ENCODE results near the gene CLEC2L. TPM values are rescaled to one million over a fixed set of nuclear protein-coding genes. Genes with fewer than 3 reads are reported as not detected.

The CLEC2L gene
- total and polyA plus RNA-seq, 2 experiments from 2014 or later, result not detected

DNA sequence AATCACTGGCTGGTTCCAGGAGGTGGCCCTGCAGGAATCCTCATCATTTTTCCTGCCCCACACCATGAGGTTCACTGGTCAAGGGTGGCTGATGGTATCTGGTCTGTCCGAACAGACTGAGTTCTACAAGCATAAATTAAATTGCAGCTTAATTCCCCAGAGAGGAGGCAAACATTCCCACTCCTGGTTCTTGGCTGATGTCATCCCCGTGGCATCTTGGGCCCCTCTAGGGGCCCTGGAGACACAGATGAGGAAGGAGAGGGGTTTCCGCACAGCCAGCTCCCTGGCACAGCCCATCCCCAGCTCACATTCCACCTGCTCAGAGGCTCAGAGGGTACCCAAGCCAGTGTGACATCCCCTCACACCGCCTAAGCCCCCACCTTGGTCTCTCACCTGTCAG is 34.7 kb upstream of the CLEC2L start:
- Histone ChIP-seq H3K79me2 (ENCODE audit: insufficient read depth) (no peaks in the 10 kb centered on the region), H4K20me1 (ENCODE audit: insufficient read depth) (no peaks in the 10 kb centered on the region), H3K9me2 (ENCODE audit: insufficient read depth) (no peaks in the 10 kb centered on the region), H2AFZ (no peak overlapping the region), H3K27ac (no peak overlapping the region), H3K9me3 (ENCODE audit: low read depth) (no peaks in the 10 kb centered on the region), H3K4me1 (ENCODE audit: insufficient read depth) (peaks cover 2% of the 10 kb centered on the region; the same call in 1 of the 2 replicates), H3F3A (ENCODE audit: insufficient read depth) (no peaks in the 10 kb centered on the region), H3K4me2 (ENCODE audit: unreplicated experiment) (no peak overlapping the region), H3K27me3 (replicated peaks; ENCODE audit: insufficient read depth) (peaks cover 45% of the 10 kb centered on the region), H3K4me3 (no peak overlapping the region), H3K36me3 (ENCODE audit: low read depth) (no peaks in the 10 kb centered on the region), H3K9ac (no peak overlapping the region)
- DNase-seq, result peak; percentile 20
- 30 to 34% methylated on average over 4 of the region's 4 CpGs for WGBS, 2 experiments (ENCODE audit: low coverage in 1 of 2, low lambda C conversion rate in 2 of 2, missing lambda C conversion rate in 2 of 2)
- in situ Hi-C loops (cut with MboI), result loop anchor here (25.0 kb wide), 1 partner anchor 523 kb away; no protein-coding TSS in a partner anchor
- no peak for TF ChIP-seq EZH2 (IDR thresholded peaks at IDR 0.05; ENCODE audit: insufficient read depth, poor library complexity, severe bottlenecking)
- TF ChIP-seq EZH2phosphoT487 (IDR thresholded peaks at IDR 0.05; ENCODE audit: insufficient read depth, low read depth), result no peak

GRCh38 chr7:139490130-139490529 is 33.4 kb upstream of the CLEC2L start:
- no peaks in the 10 kb centered on the region for H3K9me3 ChIP-seq (ENCODE audit: low read depth)
- H2AFZ ChIP-seq, result no peak overlapping the region
- in situ Hi-C loops (cut with MboI), result loop anchor here (25.0 kb wide), 1 partner anchor 522 kb away; no protein-coding TSS in a partner anchor
- TF ChIP-seq EZH2 (IDR thresholded peaks at IDR 0.05; ENCODE audit: insufficient read depth, poor library complexity, severe bottlenecking) (no peak), EZH2phosphoT487 (IDR thresholded peaks at IDR 0.05; ENCODE audit: insufficient read depth, low read depth) (no peak)
- no peaks in the 10 kb centered on the region for H3F3A ChIP-seq (ENCODE audit: insufficient read depth)
- 46 to 50% methylated on average over 4 to 5 of the region's 5 CpGs for WGBS, 2 experiments (ENCODE audit: low coverage in 1 of 2, low lambda C conversion rate in 2 of 2, missing lambda C conversion rate in 2 of 2)
- no peak for DNase-seq
- no peaks in the 10 kb centered on the region for H3K79me2 ChIP-seq (ENCODE audit: insufficient read depth)
- no peak overlapping the region for H3K4me3 ChIP-seq
- H3K4me2 ChIP-seq (ENCODE audit: unreplicated experiment), result no peak overlapping the region
- H4K20me1 ChIP-seq (ENCODE audit: insufficient read depth), result no peaks in the 10 kb centered on the region
- no peak overlapping the region for H3K9ac ChIP-seq
- H3K27ac ChIP-seq, result no peak overlapping the region
- H3K9me2 ChIP-seq (ENCODE audit: insufficient read depth), result no peaks in the 10 kb centered on the region
- H3K4me1 ChIP-seq (ENCODE audit: insufficient read depth), result no peaks in the 10 kb centered on the region
- H3K27me3 ChIP-seq (replicated peaks; ENCODE audit: insufficient read depth), result peaks cover 43% of the 10 kb centered on the region
- no peaks in the 10 kb centered on the region for H3K36me3 ChIP-seq (ENCODE audit: low read depth)

GRCh38 chr7:139492293-139492692 is 31.2 kb upstream of the CLEC2L start:
- Histone ChIP-seq H3K4me1 (ENCODE audit: insufficient read depth) (no peaks in the 10 kb centered on the region), H3K27me3 (replicated peaks; ENCODE audit: insufficient read depth) (peaks cover 32% of the 10 kb centered on the region), H3K36me3 (ENCODE audit: low read depth) (no peaks in the 10 kb centered on the region), H4K20me1 (ENCODE audit: insufficient read depth) (no peaks in the 10 kb centered on the region), H3K4me3 (no peak overlapping the region), H3K27ac (no peak overlapping the region), H3K9me3 (ENCODE audit: low read depth) (no peaks in the 10 kb centered on the region), H3K9me2 (ENCODE audit: insufficient read depth) (no peaks in the 10 kb centered on the region), H3K79me2 (ENCODE audit: insufficient read depth) (no peaks in the 10 kb centered on the region), H2AFZ (no peak overlapping the region), H3F3A (ENCODE audit: insufficient read depth) (no peaks in the 10 kb centered on the region), H3K4me2 (ENCODE audit: unreplicated experiment) (no peak overlapping the region), H3K9ac (no peak overlapping the region)
- DNase-seq, result no peak
- in situ Hi-C loops (cut with MboI), result loop anchor here (25.0 kb wide), 1 partner anchor 520 kb away; no protein-coding TSS in a partner anchor
- WGBS, 2 experiments (ENCODE audit: low coverage in 1 of 2, low lambda C conversion rate in 2 of 2, missing lambda C conversion rate in 2 of 2), result 27% methylated on average over 1 of the region's 1 CpG; no CpG with 5 or more reads in 1 of the 2 experiments
- TF ChIP-seq EZH2 (IDR thresholded peaks at IDR 0.05; ENCODE audit: insufficient read depth, poor library complexity, severe bottlenecking), result no peak
- no peak for TF ChIP-seq EZH2phosphoT487 (IDR thresholded peaks at IDR 0.05; ENCODE audit: insufficient read depth, low read depth)

DNA sequence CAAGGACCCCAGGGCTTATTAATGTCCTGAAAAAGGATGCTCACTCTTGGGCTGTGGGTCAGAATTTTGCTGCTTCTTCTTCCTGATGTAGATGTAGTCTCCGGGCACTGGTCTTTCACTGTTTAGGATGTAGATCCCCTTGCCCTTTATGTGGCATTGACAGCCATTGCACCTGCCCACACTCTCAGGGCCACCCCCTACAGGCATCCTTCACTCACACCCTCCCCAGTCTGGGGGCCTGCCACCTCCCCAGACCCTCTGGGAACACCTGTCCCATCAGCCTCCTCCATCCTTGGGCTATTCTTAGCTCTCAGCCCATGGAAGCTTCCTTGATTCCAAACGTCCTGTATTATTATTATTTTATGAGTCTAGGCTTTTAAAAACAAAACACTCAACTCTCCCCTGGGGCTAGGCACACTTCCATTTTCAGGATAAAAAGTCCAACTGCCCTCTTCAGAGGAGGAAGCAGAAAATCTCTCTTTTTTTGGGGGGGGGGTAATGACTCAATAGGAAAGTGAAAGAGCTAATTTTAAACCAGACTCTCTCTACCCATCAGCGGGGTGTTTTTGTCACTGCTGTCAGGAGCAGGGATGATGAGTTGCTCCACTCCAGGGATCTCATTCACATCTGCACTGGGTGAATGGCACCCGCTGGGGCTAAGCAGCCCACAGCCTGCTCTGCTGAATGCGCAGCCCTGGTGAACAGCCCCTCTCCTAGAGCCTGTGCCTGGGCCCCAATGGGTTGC is 28.5 kb upstream of the CLEC2L start:
- DNase-seq, result no peak
- TF ChIP-seq EZH2 (IDR thresholded peaks at IDR 0.05; ENCODE audit: insufficient read depth, poor library complexity, severe bottlenecking) (no peak), EZH2phosphoT487 (IDR thresholded peaks at IDR 0.05; ENCODE audit: insufficient read depth, low read depth) (no peak)
- in situ Hi-C loops (cut with MboI), result loop anchor here (25.0 kb wide), 1 partner anchor 517 kb away; no protein-coding TSS in a partner anchor

More for the DNA sequence above, 28.5 kb upstream of the CLEC2L start:
- H3K36me3 ChIP-seq (ENCODE audit: low read depth), result no peaks in the 10 kb centered on the region
- no peaks in the 10 kb centered on the region for H3F3A ChIP-seq (ENCODE audit: insufficient read depth)
- H3K9ac ChIP-seq, result no peak overlapping the region
- no peak overlapping the region for H2AFZ ChIP-seq
- H3K9me3 ChIP-seq (ENCODE audit: low read depth), result no peaks in the 10 kb centered on the region
- H3K27ac ChIP-seq, result no peak overlapping the region
- H3K79me2 ChIP-seq (ENCODE audit: insufficient read depth), result no peaks in the 10 kb centered on the region
- H3K4me3 ChIP-seq, result no peak overlapping the region
- no peak overlapping the region for H3K4me2 ChIP-seq (ENCODE audit: unreplicated experiment)
- peaks cover 11% of the 10 kb centered on the region for H3K27me3 ChIP-seq (replicated peaks; ENCODE audit: insufficient read depth)
- H3K4me1 ChIP-seq (ENCODE audit: insufficient read depth), result no peaks in the 10 kb centered on the region
- H4K20me1 ChIP-seq (ENCODE audit: insufficient read depth), result no peaks in the 10 kb centered on the region
- 53 to 63% methylated on average over 4 to 5 of the region's 5 CpGs for WGBS, 2 experiments (ENCODE audit: low coverage in 1 of 2, low lambda C conversion rate in 2 of 2, missing lambda C conversion rate in 2 of 2)
- no peaks in the 10 kb centered on the region for H3K9me2 ChIP-seq (ENCODE audit: insufficient read depth)
